GM21526 (cell line): ENCODE data around the gene MTR.

ENCODE experiments used
- ATAC-seq: cut with Tn5 transposase; IDR thresholded peaks from one replicate; pipeline ENCODE4 v1.9.1; 2021; ENCODE audit warnings: moderate library complexity; ENCODE audit not compliant: unreplicated experiment, low FRiP score

MTR gene

DNA sequence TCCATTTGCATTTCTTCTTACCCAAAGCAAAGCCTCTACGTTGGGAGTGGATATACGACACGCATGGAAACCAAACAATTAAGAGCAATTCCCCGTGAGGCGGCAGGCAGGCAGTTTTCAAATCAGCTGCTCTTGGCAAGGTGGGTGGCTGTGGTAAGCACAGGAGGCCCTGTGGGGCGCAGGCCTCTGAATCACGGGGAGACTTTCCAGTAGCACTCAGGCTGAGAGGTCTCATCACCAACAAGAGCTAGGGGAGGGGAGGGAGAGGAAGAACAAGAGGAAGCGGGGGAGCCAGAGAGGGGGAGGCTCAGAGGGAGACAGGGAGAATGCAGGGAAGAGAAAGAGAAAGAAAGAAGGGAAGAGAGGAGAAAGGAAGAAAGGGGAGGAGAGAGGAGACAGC lies 152.7 kb downstream of the MTR start:
- ATAC-seq: no peak

DNA sequence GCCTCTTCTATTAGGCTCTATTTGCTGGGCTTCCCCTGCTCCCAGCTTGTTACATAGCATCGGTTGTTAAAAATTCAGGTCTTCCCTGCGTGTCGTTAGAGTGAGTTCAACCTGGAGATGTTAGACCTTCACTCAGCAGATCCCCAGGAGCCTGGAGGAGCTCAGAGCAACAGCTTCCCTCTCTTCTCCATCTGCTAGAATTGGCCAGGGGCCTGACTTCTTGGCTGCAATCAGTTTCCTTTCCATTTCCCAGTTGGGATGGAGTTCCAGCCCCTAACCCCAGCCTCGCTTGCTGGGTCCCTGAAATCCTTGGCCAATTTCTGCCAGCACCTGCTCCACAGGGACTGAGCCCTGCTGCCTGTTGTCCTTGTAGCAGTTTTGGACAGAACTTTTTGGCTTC lies 153.3 kb downstream of the MTR start:
- no peak for ATAC-seq

DNA sequence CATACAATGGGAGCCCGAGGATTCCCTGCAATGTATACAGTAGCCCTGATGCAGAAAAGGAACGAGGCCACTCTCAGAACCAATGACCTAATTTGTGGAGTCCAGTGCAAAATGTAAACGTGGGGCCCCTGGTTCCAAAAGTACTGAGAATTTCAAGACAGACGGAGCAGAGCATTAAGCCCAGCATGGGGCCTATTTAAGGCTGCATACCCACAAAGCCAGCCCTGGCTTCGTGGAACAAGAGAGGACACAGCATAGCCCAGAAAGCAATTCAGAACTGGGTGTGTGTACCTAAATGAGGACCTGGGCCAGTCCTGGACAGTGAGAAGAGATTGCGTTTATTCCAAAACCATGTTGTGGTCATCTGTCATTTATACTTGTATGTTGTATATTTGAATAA lies 153.9 kb downstream of the MTR start:
- ATAC-seq: no peak

DNA sequence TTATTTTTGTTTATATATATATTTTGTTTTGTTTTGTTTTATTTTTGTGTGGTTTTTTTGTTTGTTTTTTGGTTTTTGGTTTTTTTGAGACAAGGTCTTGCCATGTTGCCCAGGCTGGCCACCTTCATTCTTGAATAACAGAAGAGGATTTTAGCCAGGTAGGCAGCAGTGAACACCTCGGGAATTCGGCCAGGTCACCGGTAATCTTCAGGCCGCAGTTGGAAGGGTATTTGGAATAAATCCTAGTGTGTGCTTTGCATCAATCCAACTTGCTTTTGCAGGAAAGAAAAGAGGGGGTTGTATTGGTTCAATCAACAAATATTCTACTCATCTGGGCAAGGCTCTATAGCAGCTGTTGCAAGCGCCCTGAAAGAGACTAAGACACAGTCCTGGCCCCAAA lies 155.3 kb downstream of the MTR start:
- ATAC-seq: no peak

DNA sequence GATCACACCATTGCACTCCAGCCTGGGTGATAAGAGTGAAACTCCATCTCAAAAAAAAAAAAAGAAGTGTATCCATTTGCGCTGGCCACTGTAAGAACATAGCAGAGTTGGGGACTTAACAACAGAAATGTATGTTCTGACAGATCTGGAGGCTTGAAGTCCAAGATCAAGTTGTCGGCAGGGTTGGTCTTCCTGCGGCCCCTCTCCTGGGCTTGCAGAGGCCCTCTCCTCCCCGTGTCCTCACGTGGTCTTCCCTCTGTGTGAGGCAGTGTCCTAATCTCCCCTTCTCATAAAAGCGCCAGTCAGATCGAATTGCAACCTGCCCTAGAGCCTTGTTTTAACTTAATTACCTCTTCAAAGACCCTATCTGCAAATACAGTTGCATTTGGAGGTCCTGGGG lies 156.6 kb downstream of the MTR start:
- ATAC-seq: no peak

DNA sequence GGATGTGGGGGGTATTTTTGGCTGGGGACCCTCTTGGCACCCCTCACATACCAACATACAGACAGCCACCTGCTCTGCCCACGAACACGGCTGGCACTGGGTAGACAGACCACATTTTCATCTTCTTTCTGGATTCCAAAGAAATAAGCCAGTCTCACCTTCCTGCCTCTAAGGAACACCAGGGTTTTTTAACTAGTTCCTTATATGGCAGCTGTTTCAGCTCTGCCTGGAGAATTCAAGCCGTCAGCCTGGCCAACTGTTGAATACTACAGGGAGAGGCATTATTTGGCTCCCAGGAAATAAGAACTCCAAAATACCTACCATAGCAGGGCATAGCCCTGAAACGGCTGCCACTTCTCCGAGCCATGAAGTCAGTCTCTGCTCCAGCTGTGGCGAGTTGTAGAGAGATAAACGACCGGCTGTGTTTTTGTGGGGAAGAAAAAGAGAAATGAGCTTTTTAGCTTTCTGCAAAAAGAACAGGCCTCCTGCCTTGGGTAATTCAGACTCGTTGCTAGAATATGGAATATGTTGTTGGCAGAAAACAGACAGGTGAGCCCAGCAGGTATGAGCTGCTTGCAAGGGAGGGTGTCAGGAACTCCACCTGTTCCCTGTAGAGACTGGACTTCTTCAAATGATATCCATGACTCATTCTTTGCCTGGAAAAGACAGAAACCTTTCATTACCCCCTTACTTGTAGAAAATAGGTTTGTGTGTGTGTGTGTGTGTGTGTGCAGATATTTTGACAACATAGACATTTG lies 157.3 kb downstream of the MTR start:
- no peak for ATAC-seq

DNA sequence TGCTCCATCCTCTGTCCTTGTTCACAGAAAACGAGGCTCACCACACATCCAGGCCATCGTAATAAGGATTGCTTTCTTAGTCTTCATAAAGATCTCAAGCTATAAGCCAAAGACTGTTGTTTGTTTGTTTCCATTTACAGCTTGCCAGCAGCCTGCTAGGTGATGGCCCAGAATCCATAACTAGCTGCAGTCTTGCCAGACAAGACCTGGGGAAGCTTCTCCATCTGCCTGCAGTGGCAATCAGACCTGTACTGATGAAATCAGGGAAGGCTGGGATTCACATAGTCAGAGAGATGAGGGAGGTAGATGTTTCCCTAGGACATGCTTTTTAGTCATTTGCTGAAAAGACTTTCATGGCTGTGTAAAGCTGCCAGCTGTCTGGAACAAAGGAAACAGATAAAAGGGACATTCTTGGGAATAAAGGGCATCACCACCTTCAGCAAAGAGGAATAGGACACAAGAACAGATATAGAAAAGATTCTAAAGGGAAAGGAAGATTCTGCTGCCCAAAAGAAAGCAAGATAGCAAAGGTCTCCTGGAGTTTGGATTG lies 158.1 kb downstream of the MTR start:
- no peak for ATAC-seq
